DOHH2 (cell line): ENCODE data around the gene PTPRN2.

Experiments
- H3F3A ChIP-seq: fragments of 200-600 bp; sonication (generic), shearing (Covaris generic); 2 replicates; pipeline ENCODE4 v1.6.0; 2016; ENCODE audit warnings: antibody characterized with exemption, mild to moderate bottlenecking; ENCODE audit not compliant: control insufficient read depth, insufficient read depth
- H3K27ac ChIP-seq: fragments of 200-600 bp; sonication (generic); 2 replicates; pipeline ENCODE4 v1.5.1; 2014; ENCODE audit warnings: low read depth, mild to moderate bottlenecking, low read length, moderate library complexity
- H3K27me3 ChIP-seq: fragments of 200-600 bp; sonication (generic); 2 replicates; pipeline ENCODE4 v1.6.1; 2014; ENCODE audit warnings: mild to moderate bottlenecking, low read length, mixed read lengths; ENCODE audit not compliant: control insufficient read depth
- H3K36me3 ChIP-seq: fragments of 200-600 bp; sonication (generic); 2 replicates; pipeline ENCODE4 v1.6.1; 2014; ENCODE audit warnings: mild to moderate bottlenecking, low read length, moderate library complexity, mixed read lengths; ENCODE audit not compliant: control insufficient read depth
- H3K4me1 ChIP-seq: fragments of 200-600 bp; sonication (generic); 2 replicates; pipeline ENCODE4 v1.6.1; 2014; ENCODE audit warnings: mild to moderate bottlenecking, low read length, mixed read lengths; ENCODE audit not compliant: control insufficient read depth
- H3K4me2 ChIP-seq: fragments of 200-600 bp; sonication (generic); 2 replicates; pipeline ENCODE4 v1.6.0; 2014; ENCODE audit warnings: mild to moderate bottlenecking, low read length, moderate library complexity
- H3K4me3 ChIP-seq: fragments of 200-600 bp; sonication (generic); 2 replicates; pipeline ENCODE4 v1.5.1; 2014; ENCODE audit warnings: mild to moderate bottlenecking, low read length, mixed read lengths
- H3K79me2 ChIP-seq: fragments of 200-600 bp; sonication (generic); 2 replicates; pipeline ENCODE4 v1.6.1; 2014; ENCODE audit warnings: mild to moderate bottlenecking, low read length, mixed read lengths; ENCODE audit not compliant: control insufficient read depth
- H3K9me2 ChIP-seq: fragments of 200-600 bp; sonication (generic); replicated peaks from 2 replicates; pipeline ENCODE4 v1.6.1; 2014; ENCODE audit warnings: mild to moderate bottlenecking, low read length, mixed read lengths; ENCODE audit not compliant: control insufficient read depth
- H3K9me3 ChIP-seq: fragments of 200-600 bp; sonication (generic); 2 replicates; pipeline ENCODE4 v1.6.1; 2014; ENCODE audit warnings: antibody characterized with exemption, low read length, mixed read lengths; ENCODE audit not compliant: control insufficient read depth, insufficient read depth
- H4K20me1 ChIP-seq: fragments of 200-600 bp; sonication (generic); 2 replicates; pipeline ENCODE4 v1.6.0; 2014; ENCODE audit warnings: low read depth, mild to moderate bottlenecking, antibody characterized with exemption, low read length, moderate library complexity; ENCODE audit not compliant: control insufficient read depth, insufficient read depth
- EZH2phosphoT487 ChIP-seq: fragments of 200-600 bp; sonication (generic); IDR thresholded peaks from 2 replicates; pipeline ENCODE4 v1.6.1; 2017; ENCODE audit warnings: borderline replicate concordance, mild to moderate bottlenecking, antibody characterized with exemption, low read length, moderate library complexity, mixed read lengths
- TF ChIP-seq, protein P1 (sequence below): fragments of 200-600 bp; sonication (generic); IDR thresholded peaks from one replicate; pipeline ENCODE4 v1.5.1; 2014; ENCODE audit warnings: antibody characterized with exemption, mild to moderate bottlenecking, low read depth, low read length; ENCODE audit not compliant: poor library complexity, severe bottlenecking

PTPRN2 gene

GRCh38 chr7:157555944-157556641 is 1031.5 kb downstream of the PTPRN2 start:
- H3K4me3 ChIP-seq, result no peak overlapping the region
- no peak for TF ChIP-seq EZH2phosphoT487
- no peaks in the 10 kb centered on the region for H3K27me3 ChIP-seq
- H4K20me1 ChIP-seq, result no peaks in the 10 kb centered on the region
- H3K79me2 ChIP-seq, result no peaks in the 10 kb centered on the region
- H3K36me3 ChIP-seq, result no peaks in the 10 kb centered on the region
- no peak overlapping the region for H3K27ac ChIP-seq
- no peak overlapping the region for H3K4me2 ChIP-seq
- H3K4me1 ChIP-seq, result no peaks in the 10 kb centered on the region
- peaks cover 47% of the 10 kb centered on the region; the same call in 1 of the 2 replicates for H3K9me3 ChIP-seq
- no peaks in the 10 kb centered on the region; the same call in 1 of the 2 replicates for H3K9me2 ChIP-seq
- H3F3A ChIP-seq, result no peaks in the 10 kb centered on the region

DNA sequence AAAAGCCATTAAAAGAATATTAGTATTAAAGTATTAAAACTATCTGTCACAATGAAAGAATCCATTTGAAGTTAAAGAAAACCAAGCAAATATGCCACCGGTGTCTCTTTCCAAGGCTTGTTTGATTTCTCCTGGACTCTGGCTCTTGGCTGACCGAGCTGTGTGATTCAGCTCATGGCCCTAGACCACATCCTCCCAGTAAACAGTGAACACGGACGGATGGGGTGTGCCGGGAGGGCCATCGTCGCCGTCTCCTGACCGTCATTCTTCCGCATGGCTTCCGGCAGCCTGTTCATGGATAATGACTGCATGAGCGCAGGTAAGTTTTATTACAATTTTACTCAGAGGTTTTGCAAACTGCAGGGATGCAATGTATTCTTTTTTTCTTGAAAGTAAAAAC is 1032.3 kb downstream of the PTPRN2 start:
- TF ChIP-seq EZH2phosphoT487, result no peak
- TF ChIP-seq, protein P1, sequence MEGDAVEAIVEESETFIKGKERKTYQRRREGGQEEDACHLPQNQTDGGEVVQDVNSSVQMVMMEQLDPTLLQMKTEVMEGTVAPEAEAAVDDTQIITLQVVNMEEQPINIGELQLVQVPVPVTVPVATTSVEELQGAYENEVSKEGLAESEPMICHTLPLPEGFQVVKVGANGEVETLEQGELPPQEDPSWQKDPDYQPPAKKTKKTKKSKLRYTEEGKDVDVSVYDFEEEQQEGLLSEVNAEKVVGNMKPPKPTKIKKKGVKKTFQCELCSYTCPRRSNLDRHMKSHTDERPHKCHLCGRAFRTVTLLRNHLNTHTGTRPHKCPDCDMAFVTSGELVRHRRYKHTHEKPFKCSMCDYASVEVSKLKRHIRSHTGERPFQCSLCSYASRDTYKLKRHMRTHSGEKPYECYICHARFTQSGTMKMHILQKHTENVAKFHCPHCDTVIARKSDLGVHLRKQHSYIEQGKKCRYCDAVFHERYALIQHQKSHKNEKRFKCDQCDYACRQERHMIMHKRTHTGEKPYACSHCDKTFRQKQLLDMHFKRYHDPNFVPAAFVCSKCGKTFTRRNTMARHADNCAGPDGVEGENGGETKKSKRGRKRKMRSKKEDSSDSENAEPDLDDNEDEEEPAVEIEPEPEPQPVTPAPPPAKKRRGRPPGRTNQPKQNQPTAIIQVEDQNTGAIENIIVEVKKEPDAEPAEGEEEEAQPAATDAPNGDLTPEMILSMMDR, result no peak
- H3K27ac ChIP-seq, result no peak overlapping the region

DNA sequence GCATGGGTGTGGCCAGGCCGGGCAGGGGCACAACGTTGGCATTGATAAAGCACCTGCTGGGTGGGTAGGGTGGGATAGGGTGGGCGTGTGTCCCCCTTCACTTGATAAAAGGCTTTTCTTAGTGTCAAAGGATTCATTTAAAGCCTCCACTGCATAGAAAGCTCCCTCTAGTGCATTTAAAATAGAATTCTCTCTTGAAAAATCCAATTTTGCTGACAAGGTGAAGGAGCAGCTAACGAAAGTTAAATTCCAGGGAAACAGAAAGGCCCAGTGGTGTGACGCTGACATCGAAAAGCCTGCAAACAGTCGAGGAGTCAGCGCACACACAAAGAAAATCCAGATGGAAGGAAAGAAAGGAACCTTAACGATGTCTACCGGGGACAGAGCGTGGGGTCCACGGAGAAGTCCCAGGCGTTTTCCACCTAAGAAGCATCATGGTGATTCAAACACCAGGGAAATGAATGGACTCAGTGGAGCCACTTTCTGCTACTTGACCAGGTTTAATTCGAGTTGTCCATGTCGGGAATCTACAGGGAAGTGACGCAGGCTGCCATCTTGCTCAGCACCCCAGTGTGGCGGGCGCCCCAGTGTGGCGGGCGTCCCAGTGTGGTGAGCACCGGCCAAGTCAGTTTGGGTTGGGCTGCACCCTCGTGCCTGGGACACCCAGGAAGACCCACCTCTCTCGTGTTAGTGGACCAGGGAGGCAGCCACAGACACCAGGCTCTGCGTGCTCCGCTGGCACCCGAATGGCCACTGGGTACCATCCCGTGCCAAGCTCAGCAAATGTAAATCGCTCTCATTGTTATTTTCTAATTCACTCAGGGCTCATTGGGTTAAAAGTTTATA is 1033.0 kb downstream of the PTPRN2 start:
- H3F3A ChIP-seq, result no peaks in the 10 kb centered on the region
- no peak overlapping the region for H3K4me2 ChIP-seq
- TF ChIP-seq EZH2phosphoT487, result no peak
- TF ChIP-seq, protein P1, result no peak
- no peaks in the 10 kb centered on the region; the same call in 1 of the 2 replicates for H3K9me2 ChIP-seq
- H4K20me1 ChIP-seq, result no peaks in the 10 kb centered on the region
- no peaks in the 10 kb centered on the region for H3K36me3 ChIP-seq
- H3K4me1 ChIP-seq, result no peaks in the 10 kb centered on the region
- no peak overlapping the region for H3K4me3 ChIP-seq
- H3K27ac ChIP-seq, result no peak overlapping the region
- H3K9me3 ChIP-seq, result peaks cover 34% of the 10 kb centered on the region; the same call in 1 of the 2 replicates
- no peaks in the 10 kb centered on the region for H3K79me2 ChIP-seq
- no peaks in the 10 kb centered on the region for H3K27me3 ChIP-seq

More for the DNA sequence above, 1032.3 kb downstream of the PTPRN2 start:
- no peaks in the 10 kb centered on the region for H4K20me1 ChIP-seq
- no peaks in the 10 kb centered on the region for H3K4me1 ChIP-seq
- H3F3A ChIP-seq, result no peaks in the 10 kb centered on the region
- peaks cover 41% of the 10 kb centered on the region; the same call in 1 of the 2 replicates for H3K9me3 ChIP-seq
- no peaks in the 10 kb centered on the region for H3K79me2 ChIP-seq
- H3K27me3 ChIP-seq, result no peaks in the 10 kb centered on the region
- no peak overlapping the region for H3K4me2 ChIP-seq
- no peaks in the 10 kb centered on the region for H3K36me3 ChIP-seq
- no peak overlapping the region for H3K4me3 ChIP-seq
- no peaks in the 10 kb centered on the region; the same call in 1 of the 2 replicates for H3K9me2 ChIP-seq
